Measurements from ENCODE around the gene WDR70. TPM values are rescaled to one million over a fixed set of nuclear protein-coding genes. Genes with fewer than 3 reads are reported as not detected.
"Not testable (repeated sequence)": the region's sequence is repeated elsewhere in the genome, so short reads cannot be mapped to it uniquely, and the experiment has no call there.

WDR70 gene
- total and polyA plus RNA-seq, 2 donors (not counting 3 experiments of a cell fraction or from before 2014, with no cell fraction given), result 6.7 to 37.3 TPM

GRCh38 chr5:37615184-37615583 lies 236.1 kb downstream of the WDR70 start:
- Histone ChIP-seq H3K9me3 (replicated peaks; ENCODE audit: control insufficient read depth, insufficient read depth, low read length) (no peaks in the 10 kb centered on the region), H3K9me1 (replicated peaks; ENCODE audit: control insufficient read depth, extremely low read depth, insufficient read depth, low read length) (no peaks in the 10 kb centered on the region), H3K79me2 (ENCODE audit: control insufficient read depth, insufficient read depth, low read length) (no peaks in the 10 kb centered on the region), H3K9ac (replicated peaks; ENCODE audit: extremely low read depth, insufficient read depth, low read length) (no peak overlapping the region), H3K36me3 (ENCODE audit: control insufficient read depth in 2 of 2, extremely low read depth in 1 of 2, insufficient read depth in 2 of 2, low read length in 2 of 2) (no peaks in the 10 kb centered on the region), H3K4me3 (replicated peaks in 1 of 3; ENCODE audit: insufficient read depth in 1 of 3, low read depth in 1 of 3, low read length in 3 of 3) (no peak overlapping the region), H2AFZ (ENCODE audit: low read depth, low read length) (no peak overlapping the region), H3K27ac (ENCODE audit: insufficient read depth, low read depth, low read length) (no peak overlapping the region), H4K20me1 (replicated peaks; ENCODE audit: control insufficient read depth, extremely low read depth, insufficient read depth, low read length) (no peaks in the 10 kb centered on the region), H3K4me2 (ENCODE audit: insufficient read depth, low read length) (no peak overlapping the region), H3K27me3 (ENCODE audit: control insufficient read depth in 2 of 2, insufficient read depth in 2 of 2, low read length in 2 of 2) (no peaks in the 10 kb centered on the region), H3K4me1 (ENCODE audit: control insufficient read depth, extremely low read depth, insufficient read depth, low read length) (no peaks in the 10 kb centered on the region)
- peak; percentile 15 for TF ChIP-seq JUN (IDR thresholded peaks at IDR 0.05; ENCODE audit: borderline replicate concordance, insufficient read depth, insufficient read length, low read depth)
- no peak for TF ChIP-seq EZH2 (IDR thresholded peaks at IDR 0.05; ENCODE audit: borderline replicate concordance, low read depth, low read length, severe bottlenecking)
- TF ChIP-seq POLR2A (IDR thresholded peaks at IDR 0.05; ENCODE audit: low read depth, low read length), result no peak
- no peak for TF ChIP-seq GATA2 (IDR thresholded peaks at IDR 0.05; ENCODE audit: insufficient read depth, insufficient read length, low read depth, low read length)
- TF ChIP-seq MAX (IDR thresholded peaks at IDR 0.05; ENCODE audit: insufficient read depth, insufficient read length), result no peak
- no peak for TF ChIP-seq POLR2AphosphoS5 (IDR thresholded peaks at IDR 0.05; ENCODE audit: insufficient read depth, low read depth, low read length)
- no peak for TF ChIP-seq MYC (IDR thresholded peaks at IDR 0.05; ENCODE audit: low read depth, low read length)
- TF ChIP-seq FOS (IDR thresholded peaks at IDR 0.05; ENCODE audit: borderline replicate concordance, insufficient read depth, low read length), result no peak
- DNase-seq (ENCODE audit: low read depth, low spot score), result peak; percentile 48
- ChIA-PET POLR2A (no interaction called here), CTCF (no interaction called here)
- dilution Hi-C loops (cut with MboI; ENCODE audit: extremely low pct_ligation_motif_present, low sequenced_read_pairs) (no loop called here), intact Hi-C loops (cut with micrococcal nuclease) (no loop called here)
- BruUV-seq (replicated peaks), result no TSS peak
- FAIRE-seq, result no peak

GRCh38 chr5:37619353-37619752 lies 240.2 kb downstream of the WDR70 start:
- intact Hi-C loops (cut with micrococcal nuclease), result no loop called here
- BruUV-seq (replicated peaks), result no TSS peak
- CTCF ChIA-PET, result interaction anchor here (0.8 kb wide), 1 partner anchor 206 kb away, joined by 3 read pairs; no protein-coding TSS in a partner anchor

GRCh38 chr5:37622354-37622753 lies 243.2 kb downstream of the WDR70 start:
- H3K79me2 ChIP-seq (ENCODE audit: control insufficient read depth, insufficient read depth, low read length); DNase-seq (ENCODE audit: low read depth, low spot score); H3K27me3 ChIP-seq (ENCODE audit: control insufficient read depth in 2 of 2, insufficient read depth in 2 of 2, low read length in 2 of 2); H3K9me3 ChIP-seq (replicated peaks; ENCODE audit: control insufficient read depth, insufficient read depth, low read length); H3K36me3 ChIP-seq (ENCODE audit: control insufficient read depth in 2 of 2, extremely low read depth in 1 of 2, insufficient read depth in 2 of 2, low read length in 2 of 2); H3K27ac ChIP-seq (ENCODE audit: insufficient read depth, low read depth, low read length); FAIRE-seq; H3K4me2 ChIP-seq (ENCODE audit: insufficient read depth, low read length); H4K20me1 ChIP-seq (replicated peaks; ENCODE audit: control insufficient read depth, extremely low read depth, insufficient read depth, low read length); POLR2A ChIA-PET; H3K9ac ChIP-seq (replicated peaks; ENCODE audit: extremely low read depth, insufficient read depth, low read length); BruUV-seq (replicated peaks); H3K4me3 ChIP-seq (replicated peaks in 1 of 3; ENCODE audit: insufficient read depth in 1 of 3, low read depth in 1 of 3, low read length in 3 of 3); CTCF ChIA-PET; dilution Hi-C loops (cut with MboI; ENCODE audit: extremely low pct_ligation_motif_present, low sequenced_read_pairs); intact Hi-C loops (cut with micrococcal nuclease); H3K9me1 ChIP-seq (replicated peaks; ENCODE audit: control insufficient read depth, extremely low read depth, insufficient read depth, low read length); H2AFZ ChIP-seq (ENCODE audit: low read depth, low read length); H3K4me1 ChIP-seq (ENCODE audit: control insufficient read depth, extremely low read depth, insufficient read depth, low read length): not testable (repeated sequence)

More at GRCh38 chr5:37619353-37619752, 240.2 kb downstream of the WDR70 start:
- POLR2A ChIA-PET, result interaction anchor here (0.6 kb wide), 1 partner anchor 21 kb away, joined by 3 read pairs; no protein-coding TSS in a partner anchor
- Histone ChIP-seq H3K4me3 (replicated peaks in 1 of 3; ENCODE audit: insufficient read depth in 1 of 3, low read depth in 1 of 3, low read length in 3 of 3) (no peak overlapping the region), H4K20me1 (replicated peaks; ENCODE audit: control insufficient read depth, extremely low read depth, insufficient read depth, low read length) (no peaks in the 10 kb centered on the region), H3K27ac (ENCODE audit: insufficient read depth, low read depth, low read length) (no peak overlapping the region), H3K36me3 (ENCODE audit: control insufficient read depth in 2 of 2, extremely low read depth in 1 of 2, insufficient read depth in 2 of 2, low read length in 2 of 2) (no peaks in the 10 kb centered on the region), H3K79me2 (ENCODE audit: control insufficient read depth, insufficient read depth, low read length) (no peaks in the 10 kb centered on the region), H3K4me2 (ENCODE audit: insufficient read depth, low read length) (no peak overlapping the region), H3K9me3 (replicated peaks; ENCODE audit: control insufficient read depth, insufficient read depth, low read length) (no peaks in the 10 kb centered on the region), H3K9ac (replicated peaks; ENCODE audit: extremely low read depth, insufficient read depth, low read length) (no peak overlapping the region), H3K27me3 (ENCODE audit: control insufficient read depth in 2 of 2, insufficient read depth in 2 of 2, low read length in 2 of 2) (no peaks in the 10 kb centered on the region), H3K4me1 (ENCODE audit: control insufficient read depth, extremely low read depth, insufficient read depth, low read length) (no peaks in the 10 kb centered on the region), H2AFZ (ENCODE audit: low read depth, low read length) (no peak overlapping the region), H3K9me1 (replicated peaks; ENCODE audit: control insufficient read depth, extremely low read depth, insufficient read depth, low read length) (no peaks in the 10 kb centered on the region)
- FAIRE-seq (no peak), DNase-seq (ENCODE audit: low read depth, low spot score) (no peak)
- TF ChIP-seq MYC (IDR thresholded peaks at IDR 0.05; ENCODE audit: low read depth, low read length), result no peak
- no peak for TF ChIP-seq MAX (IDR thresholded peaks at IDR 0.05; ENCODE audit: insufficient read depth, insufficient read length)
- TF ChIP-seq EZH2 (IDR thresholded peaks at IDR 0.05; ENCODE audit: borderline replicate concordance, low read depth, low read length, severe bottlenecking), result no peak
- dilution Hi-C loops (cut with MboI; ENCODE audit: extremely low pct_ligation_motif_present, low sequenced_read_pairs), result no loop called here
